IPS DF 6.9 (cell line): Measurements from ENCODE around the gene HSD17B1.

Experiments used
- DNase-seq: peaks from one replicate; pipeline ENCODE4 v3.0.0-alpha.2; 2013; ENCODE audit warnings: low read depth, low spot score
- H3K27ac ChIP-seq: one replicate; pipeline ENCODE4 v1.5.1; 2013; ENCODE audit warnings: low read length, control low read depth
- H3K27me3 ChIP-seq: 2 replicates; pipeline ENCODE4 v1.6.1; 2013; ENCODE audit warnings: mild to moderate bottlenecking, low read length; ENCODE audit not compliant: control insufficient read depth, insufficient read depth
- H3K36me3 ChIP-seq: 2 replicates; pipeline ENCODE4 v1.6.1; 2013; ENCODE audit warnings: low read length; ENCODE audit not compliant: control insufficient read depth, insufficient read depth
- H3K4me1 ChIP-seq: 2 replicates; pipeline ENCODE4 v1.6.1; 2013; ENCODE audit warnings: low read length; ENCODE audit not compliant: control insufficient read depth, insufficient read depth
- H3K4me3 ChIP-seq: 2 replicates; pipeline ENCODE4 v1.5.1; 2013; ENCODE audit warnings: mild to moderate bottlenecking, low read length
- H3K9me3 ChIP-seq: 2 replicates; pipeline ENCODE4 v1.6.1; 2013; ENCODE audit warnings: low read length, inconsistent platforms; ENCODE audit not compliant: control insufficient read depth, insufficient read depth
- WGBS: extraction: QIAGEN DNeasy Blood & Tissue Kit; methylation state at CpG from one replicate; pipeline ENCODE4 v1.1.7; 2013; ENCODE audit warnings: mixed read lengths, missing lambda C conversion rate; ENCODE audit not compliant: insufficient read length, insufficient coverage; 5-methylcytosine and 5-hydroxymethylcytosine counted together

Gene HSD17B1

DNA sequence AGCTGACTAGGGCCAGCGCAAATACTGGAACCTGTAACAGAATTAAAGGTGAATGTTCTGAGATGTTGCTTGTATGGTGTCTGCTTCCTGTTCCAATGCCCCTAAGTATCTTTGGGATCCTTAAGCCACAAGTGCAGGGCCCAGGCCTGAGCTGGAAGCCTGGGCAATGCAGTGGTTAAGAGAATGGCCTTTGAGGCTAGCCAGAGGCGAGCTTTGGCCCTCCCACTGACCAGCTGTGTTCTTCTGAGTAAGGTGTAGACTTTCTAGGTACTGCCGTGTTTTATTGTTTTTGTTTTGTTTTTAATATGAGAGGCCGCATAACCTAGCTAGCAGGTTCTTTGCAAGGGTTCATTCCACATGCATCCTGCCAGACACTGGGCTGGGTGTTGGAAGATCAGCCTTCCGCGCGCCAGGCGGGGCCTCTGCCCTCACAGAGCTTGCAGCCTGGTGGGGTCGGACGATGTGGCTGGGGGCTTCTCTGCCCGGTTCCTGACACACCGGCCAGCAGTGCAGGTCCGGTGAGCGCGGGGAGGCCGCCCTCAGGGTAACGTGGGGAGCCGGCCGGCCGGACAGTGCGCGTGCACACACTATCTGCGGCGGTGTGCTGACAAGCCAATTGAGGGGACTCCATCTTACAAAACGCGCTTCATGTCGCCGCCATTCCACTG, 13.6 kb downstream of the HSD17B1 start:
- no peak for DNase-seq
- H3K4me3 ChIP-seq = peak overlapping the region; percentile 20; the same call in 1 of the 2 replicates
- H3K36me3 ChIP-seq = peaks cover 29% of the 10 kb centered on the region
- WGBS = no CpG with 5 or more reads among the region's 28 CpGs
- no peaks in the 10 kb centered on the region for H3K27me3 ChIP-seq
- H3K27ac ChIP-seq = no peak overlapping the region
- no peaks in the 10 kb centered on the region for H3K9me3 ChIP-seq
- peaks cover 3% of the 10 kb centered on the region; the same call in 1 of the 2 replicates for H3K4me1 ChIP-seq

DNA sequence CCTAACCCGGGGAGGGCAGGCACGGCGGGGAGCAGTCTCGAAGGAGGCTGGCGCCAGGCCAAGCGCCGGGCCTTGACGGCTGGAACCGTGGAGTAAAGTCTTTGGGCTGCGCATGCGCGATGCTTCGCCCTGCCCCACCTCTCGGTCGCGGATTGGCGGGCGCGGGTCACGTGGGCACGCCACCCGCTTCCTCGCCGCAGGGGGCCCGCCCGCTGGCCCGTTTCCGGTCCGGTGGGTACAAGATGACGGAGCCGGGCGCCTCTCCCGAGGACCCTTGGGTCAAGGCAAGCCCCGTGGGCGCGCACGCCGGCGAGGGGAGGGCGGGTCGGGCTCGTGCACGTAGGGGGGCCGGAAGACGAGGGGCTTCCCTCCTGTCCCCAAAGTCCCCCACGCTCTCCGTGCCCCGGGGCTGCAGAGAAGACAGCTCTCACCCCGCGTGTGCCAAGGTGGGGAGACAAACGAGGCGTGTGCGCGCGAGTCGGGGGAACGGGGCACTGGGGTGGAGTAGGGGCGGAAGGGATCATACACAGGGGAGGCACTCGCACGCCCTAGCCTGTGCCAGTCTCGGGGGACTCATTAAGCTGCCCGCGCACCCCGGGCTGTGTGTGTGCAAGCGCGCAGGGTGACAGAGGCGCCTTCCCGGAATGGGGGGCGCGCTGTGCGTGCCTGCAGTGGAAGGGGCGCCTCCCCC, 14.3 kb downstream of the HSD17B1 start, which contains the start of gene MLX:
MLX (plus strand) TSS at position 218 of the 691 bp plus-strand sequence; CDS start at position 243, 25 bp downstream.
- no CpG with 5 or more reads among the region's 72 CpGs for WGBS
- DNase-seq = no peak
- Histone ChIP-seq H3K27me3 (no peaks in the 10 kb centered on the region), H3K9me3 (no peaks in the 10 kb centered on the region), H3K36me3 (peaks cover 36% of the 10 kb centered on the region), H3K4me3 (peak within 1 kb of the TSS; percentile 76), H3K4me1 (peaks cover 3% of the 10 kb centered on the region; the same call in 1 of the 2 replicates), H3K27ac (no peak within 1 kb of the TSS)

GRCh38 chr17:42568341-42569111, 15.8 kb downstream of the HSD17B1 start:
- WGBS = no CpG with 5 or more reads among the region's 14 CpGs
- DNase-seq = no peak
- no peak overlapping the region for H3K4me3 ChIP-seq
- H3K27me3 ChIP-seq = no peaks in the 10 kb centered on the region
- no peaks in the 10 kb centered on the region for H3K4me1 ChIP-seq
- no peak overlapping the region for H3K27ac ChIP-seq
- peaks cover 45% of the 10 kb centered on the region for H3K36me3 ChIP-seq
- H3K9me3 ChIP-seq = no peaks in the 10 kb centered on the region

GRCh38 chr17:42571435-42572225, 18.9 kb downstream of the HSD17B1 start:
- WGBS = no CpG with 5 or more reads among the region's 12 CpGs
- Histone ChIP-seq H3K36me3 (peaks cover 40% of the 10 kb centered on the region), H3K27me3 (no peaks in the 10 kb centered on the region), H3K27ac (no peak overlapping the region), H3K4me3 (no peak overlapping the region), H3K4me1 (no peaks in the 10 kb centered on the region), H3K9me3 (no peaks in the 10 kb centered on the region)
- DNase-seq = no peak

DNA sequence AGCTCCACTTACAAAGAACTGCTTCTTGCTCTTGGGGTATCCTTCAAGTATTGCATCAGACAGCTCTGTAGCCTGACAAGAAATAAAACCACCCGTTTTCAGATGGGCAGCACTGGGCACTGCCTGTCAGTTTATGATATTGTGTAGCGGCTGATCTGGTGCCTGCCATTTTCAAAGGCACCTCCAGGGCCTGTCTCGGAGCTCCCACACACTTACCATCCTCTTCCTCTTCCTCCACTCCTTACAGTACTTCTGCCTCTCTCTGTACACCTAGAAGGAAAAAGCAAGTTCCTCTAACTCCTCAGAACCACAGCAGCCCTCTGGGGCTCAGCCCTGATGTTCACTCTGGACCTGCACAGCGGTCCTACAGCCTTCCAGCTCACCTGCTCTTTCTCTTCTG, 20.4 kb downstream of the HSD17B1 start:
- H3K36me3 ChIP-seq = peaks cover 40% of the 10 kb centered on the region
- DNase-seq = no peak
- H3K27ac ChIP-seq = no peak overlapping the region
- H3K27me3 ChIP-seq = no peaks in the 10 kb centered on the region
- WGBS = no CpG with 5 or more reads among the region's 4 CpGs
- no peaks in the 10 kb centered on the region for H3K9me3 ChIP-seq
- no peak overlapping the region for H3K4me3 ChIP-seq
- no peaks in the 10 kb centered on the region for H3K4me1 ChIP-seq

DNA sequence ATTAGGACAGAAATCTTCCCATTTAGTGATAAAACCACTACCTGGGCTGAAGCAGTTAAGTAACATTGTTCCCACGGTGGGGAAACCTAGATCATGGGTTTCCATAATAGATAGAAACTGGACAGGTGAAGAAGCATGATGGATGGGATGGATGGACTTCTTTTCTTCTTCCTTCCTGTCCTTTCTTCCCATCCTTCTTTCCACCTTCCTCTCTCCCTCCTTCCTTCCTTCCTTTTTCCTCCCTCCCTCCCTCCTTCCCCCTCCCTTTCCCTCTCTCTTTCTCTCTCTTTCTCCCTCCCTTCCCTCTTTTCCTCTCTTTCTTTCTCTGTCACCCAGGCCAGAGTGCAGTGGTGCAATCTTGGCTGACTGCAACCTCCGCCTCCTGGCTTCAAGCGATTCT, 21.7 kb downstream of the HSD17B1 start:
- no peaks in the 10 kb centered on the region for H3K4me1 ChIP-seq
- WGBS = no CpG with 5 or more reads among the region's 3 CpGs

GRCh38 chr17:42577140-42577531, 24.4 kb downstream of the HSD17B1 start:
- H3K27ac ChIP-seq = no peak overlapping the region
- peak overlapping the region; percentile 93 for H3K4me3 ChIP-seq
- no peak for DNase-seq
- no peaks in the 10 kb centered on the region for H3K4me1 ChIP-seq
- no CpG with 5 or more reads among the region's 18 CpGs for WGBS
- H3K27me3 ChIP-seq = no peaks in the 10 kb centered on the region
- no peaks in the 10 kb centered on the region for H3K9me3 ChIP-seq
- peaks cover 19% of the 10 kb centered on the region for H3K36me3 ChIP-seq

More for the DNA sequence above, 21.7 kb downstream of the HSD17B1 start:
- H3K27me3 ChIP-seq = no peaks in the 10 kb centered on the region
- H3K9me3 ChIP-seq = no peaks in the 10 kb centered on the region
- no peak overlapping the region for H3K4me3 ChIP-seq
- H3K36me3 ChIP-seq = peaks cover 31% of the 10 kb centered on the region
- DNase-seq = no peak
- no peak overlapping the region for H3K27ac ChIP-seq

DNA sequence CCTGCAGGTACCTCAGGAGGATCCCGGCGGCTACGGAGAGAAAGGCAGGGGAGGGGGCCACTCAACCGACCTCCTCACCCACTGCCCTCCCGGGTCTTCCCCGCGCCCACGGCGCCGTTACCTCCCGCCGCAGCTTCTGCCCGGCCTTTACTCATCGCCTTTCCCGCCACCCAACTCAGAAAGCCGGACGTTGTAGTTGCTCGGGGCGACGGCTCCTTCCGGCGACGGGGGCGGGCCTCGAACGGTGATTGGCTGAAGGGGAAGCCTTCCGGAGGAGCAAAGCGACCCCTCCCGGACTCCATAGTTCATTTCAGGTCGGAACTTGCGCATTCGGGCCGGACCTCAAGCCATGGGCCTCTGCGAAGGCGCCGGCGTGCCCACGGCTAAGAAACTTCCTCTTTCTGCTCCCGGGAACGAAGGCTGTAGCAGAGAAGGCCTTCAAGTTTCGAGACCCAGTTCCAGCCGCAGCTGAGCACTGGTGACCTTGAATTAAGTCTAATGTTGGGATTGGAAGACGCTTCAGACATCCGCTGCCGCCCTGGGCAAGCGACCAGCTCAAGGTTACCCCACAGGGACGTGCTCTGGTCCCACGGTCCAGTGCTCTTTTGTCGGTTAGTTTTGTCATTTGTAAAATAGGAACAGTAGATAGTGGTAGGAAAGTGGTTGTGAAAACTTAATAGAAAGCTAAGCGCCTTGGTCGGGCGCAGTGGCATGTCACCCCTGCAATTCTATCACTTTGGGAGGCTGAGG, 25.0 kb downstream of the HSD17B1 start, which contains the start of gene PSMC3IP:
PSMC3IP (minus strand) TSS at position 198 of the 750 bp plus-strand sequence; CDS start at position 155, 43 bp downstream.
- H3K36me3 ChIP-seq = peaks cover 23% of the 10 kb centered on the region
- H3K4me1 ChIP-seq = no peaks in the 10 kb centered on the region
- H3K9me3 ChIP-seq = no peaks in the 10 kb centered on the region
- H3K27me3 ChIP-seq = no peaks in the 10 kb centered on the region
- WGBS = no CpG with 5 or more reads among the region's 52 CpGs
- peak; percentile 86 for DNase-seq
- H3K27ac ChIP-seq = no peak within 1 kb of the TSS
- H3K4me3 ChIP-seq = peak within 1 kb of the TSS; percentile 93

- WGBS = no CpG with 5 or more reads among the region's 20 CpGs
- H3K27me3 ChIP-seq = no peaks in the 10 kb centered on the region
Observed at GRCh38 chr17:42578282-42578869, 25.7 kb downstream of the HSD17B1 start.

More at GRCh38 chr17:42578282-42578869, 25.7 kb downstream of the HSD17B1 start:
- Histone ChIP-seq H3K36me3 (peaks cover 19% of the 10 kb centered on the region), H3K4me1 (no peaks in the 10 kb centered on the region), H3K4me3 (peak overlapping the region; percentile 93; the same call in 1 of the 2 replicates), H3K27ac (no peak overlapping the region), H3K9me3 (no peaks in the 10 kb centered on the region)
- peak; percentile 71 for DNase-seq
